ENCODE data around the gene SPOCK1. TPM values are rescaled to one million over a fixed set of nuclear protein-coding genes. Genes with fewer than 3 reads are reported as not detected.

SPOCK1 gene
- total and polyA plus RNA-seq, 2 donors (not counting 3 experiments of a cell fraction or from before 2014, with no cell fraction given): 144 to 280 TPM

DNA sequence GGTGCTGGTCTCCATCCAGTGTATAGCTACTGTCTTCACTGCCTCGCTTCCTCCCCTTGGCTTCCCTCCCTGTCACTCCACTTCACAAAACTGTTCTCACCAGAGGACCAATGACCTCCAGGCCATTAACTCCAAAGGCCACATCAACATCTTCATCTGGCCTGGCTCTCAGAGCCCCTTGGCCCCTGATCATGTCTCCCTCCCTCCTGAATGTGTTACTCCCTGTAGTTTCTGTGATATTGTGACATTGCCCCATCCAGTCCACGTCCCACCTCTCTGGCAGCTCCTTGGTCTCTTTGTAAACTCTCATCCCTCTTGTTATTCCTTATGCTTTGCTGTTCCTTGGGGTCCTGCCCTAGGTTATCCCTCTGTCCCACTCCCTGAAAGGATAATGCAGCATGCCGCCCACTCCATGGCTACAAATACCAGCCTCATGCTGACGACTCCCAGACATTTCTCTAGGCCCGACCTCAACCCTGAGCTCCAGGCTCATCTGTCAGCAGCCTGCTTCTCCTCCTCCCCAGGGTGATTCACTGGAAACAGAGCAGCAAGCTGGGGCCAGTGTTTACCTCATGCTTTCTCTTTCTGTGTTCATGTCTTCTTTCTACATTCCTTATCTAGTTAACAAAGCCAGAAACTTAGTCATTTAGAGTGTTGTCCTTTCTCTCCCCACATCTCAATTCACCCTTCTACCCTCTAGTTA lies 312.2 kb downstream of the SPOCK1 start:
- Histone ChIP-seq H3K36me3 (ENCODE audit: control insufficient read depth in 2 of 2, extremely low read depth in 1 of 2, insufficient read depth in 2 of 2, low read length in 2 of 2) (no peaks in the 10 kb centered on the region), H4K20me1 (replicated peaks; ENCODE audit: control insufficient read depth, extremely low read depth, insufficient read depth, low read length) (no peaks in the 10 kb centered on the region), H3K4me1 (ENCODE audit: control insufficient read depth, extremely low read depth, insufficient read depth, low read length) (no peaks in the 10 kb centered on the region), H3K9ac (replicated peaks; ENCODE audit: extremely low read depth, insufficient read depth, low read length) (no peak overlapping the region), H3K9me1 (replicated peaks; ENCODE audit: control insufficient read depth, extremely low read depth, insufficient read depth, low read length) (no peaks in the 10 kb centered on the region), H3K4me2 (ENCODE audit: insufficient read depth, low read length) (no peak overlapping the region), H3K4me3 (replicated peaks in 1 of 3; ENCODE audit: insufficient read depth in 1 of 3, low read depth in 1 of 3, low read length in 3 of 3) (no peak overlapping the region), H3K9me3 (replicated peaks; ENCODE audit: control insufficient read depth, insufficient read depth, low read length) (no peaks in the 10 kb centered on the region), H3K27ac (ENCODE audit: insufficient read depth, low read depth, low read length) (no peak overlapping the region), H3K79me2 (ENCODE audit: control insufficient read depth, insufficient read depth, low read length) (peaks cover 4% of the 10 kb centered on the region), H2AFZ (ENCODE audit: low read depth, low read length) (no peak overlapping the region), H3K27me3 (ENCODE audit: control insufficient read depth in 2 of 2, insufficient read depth in 2 of 2, low read length in 2 of 2) (no peaks in the 10 kb centered on the region)
- BruUV-seq (replicated peaks): no TSS peak
- DNase-seq (ENCODE audit: low read depth, low spot score) (no peak), FAIRE-seq (no peak)
- intact Hi-C loops (cut with micrococcal nuclease) (no loop called here), dilution Hi-C loops (cut with MboI; ENCODE audit: extremely low pct_ligation_motif_present, low sequenced_read_pairs) (no loop called here)
- POLR2A ChIA-PET: no interaction called here
- CTCF ChIA-PET: interaction anchor here (2.8 kb wide), 1 partner anchor 15 kb away, joined by 8 read pairs; no protein-coding TSS in a partner anchor
- no peak for TF ChIP-seq POLR2A (IDR thresholded peaks at IDR 0.05; ENCODE audit: low read depth, low read length)
- TF ChIP-seq, protein P1, sequence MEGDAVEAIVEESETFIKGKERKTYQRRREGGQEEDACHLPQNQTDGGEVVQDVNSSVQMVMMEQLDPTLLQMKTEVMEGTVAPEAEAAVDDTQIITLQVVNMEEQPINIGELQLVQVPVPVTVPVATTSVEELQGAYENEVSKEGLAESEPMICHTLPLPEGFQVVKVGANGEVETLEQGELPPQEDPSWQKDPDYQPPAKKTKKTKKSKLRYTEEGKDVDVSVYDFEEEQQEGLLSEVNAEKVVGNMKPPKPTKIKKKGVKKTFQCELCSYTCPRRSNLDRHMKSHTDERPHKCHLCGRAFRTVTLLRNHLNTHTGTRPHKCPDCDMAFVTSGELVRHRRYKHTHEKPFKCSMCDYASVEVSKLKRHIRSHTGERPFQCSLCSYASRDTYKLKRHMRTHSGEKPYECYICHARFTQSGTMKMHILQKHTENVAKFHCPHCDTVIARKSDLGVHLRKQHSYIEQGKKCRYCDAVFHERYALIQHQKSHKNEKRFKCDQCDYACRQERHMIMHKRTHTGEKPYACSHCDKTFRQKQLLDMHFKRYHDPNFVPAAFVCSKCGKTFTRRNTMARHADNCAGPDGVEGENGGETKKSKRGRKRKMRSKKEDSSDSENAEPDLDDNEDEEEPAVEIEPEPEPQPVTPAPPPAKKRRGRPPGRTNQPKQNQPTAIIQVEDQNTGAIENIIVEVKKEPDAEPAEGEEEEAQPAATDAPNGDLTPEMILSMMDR (IDR thresholded peaks at IDR 0.05; ENCODE audit: extremely low read depth in 1 of 2, insufficient read depth in 1 of 2, low read depth in 1 of 2, low read length in 2 of 2): no peak
- TF ChIP-seq FOS (IDR thresholded peaks at IDR 0.05; ENCODE audit: borderline replicate concordance, insufficient read depth, low read length): no peak
- TF ChIP-seq, protein P2, sequence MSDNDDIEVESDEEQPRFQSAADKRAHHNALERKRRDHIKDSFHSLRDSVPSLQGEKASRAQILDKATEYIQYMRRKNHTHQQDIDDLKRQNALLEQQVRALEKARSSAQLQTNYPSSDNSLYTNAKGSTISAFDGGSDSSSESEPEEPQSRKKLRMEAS (IDR thresholded peaks at IDR 0.05; ENCODE audit: insufficient read depth, insufficient read length): no peak
- TF ChIP-seq GATA2 (IDR thresholded peaks at IDR 0.05; ENCODE audit: insufficient read depth, insufficient read length, low read depth, low read length): no peak
- no peak for TF ChIP-seq POLR2AphosphoS5 (IDR thresholded peaks at IDR 0.05; ENCODE audit: insufficient read depth, low read depth, low read length)
- no peak for TF ChIP-seq MYC (IDR thresholded peaks at IDR 0.05; ENCODE audit: low read depth, low read length)
- TF ChIP-seq JUN (IDR thresholded peaks at IDR 0.05; ENCODE audit: borderline replicate concordance, insufficient read depth, insufficient read length, low read depth): no peak
- TF ChIP-seq EZH2 (IDR thresholded peaks at IDR 0.05; ENCODE audit: borderline replicate concordance, low read depth, low read length, severe bottlenecking): no peak

All from endothelial cell of umbilical vein (primary cell).